Esophagus muscularis mucosa (tissue), 3 donors: ENCODE data around the gene SQSTM1.

Experiments used
- POLR2A ChIP-seq: fragments of 450-650 bp; IDR thresholded peaks from one replicate; pipeline ENCODE4 v1.6.1; 2017; ENCODE audit warnings: antibody characterized with exemption, moderate library complexity, mild to moderate bottlenecking, low read depth
- TF ChIP-seq, protein P1 (sequence below), 3 experiments: fragments of 200-600 bp in 2 of 3; fragments of 450-650 bp in 1 of 3; sonication (generic) in 2 of 3; IDR thresholded peaks; one replicate each; pipeline ENCODE4 v1.5.1; 2017 to 2019; ENCODE audit warnings: antibody characterized with exemption in 3 of 3, mild to moderate bottlenecking in 2 of 3, moderate library complexity in 1 of 3

GRCh38 chr5:179836225-179837019 is 15.7 kb downstream of the SQSTM1 start:
- TF ChIP-seq POLR2A: no peak
- TF ChIP-seq, protein P1, sequence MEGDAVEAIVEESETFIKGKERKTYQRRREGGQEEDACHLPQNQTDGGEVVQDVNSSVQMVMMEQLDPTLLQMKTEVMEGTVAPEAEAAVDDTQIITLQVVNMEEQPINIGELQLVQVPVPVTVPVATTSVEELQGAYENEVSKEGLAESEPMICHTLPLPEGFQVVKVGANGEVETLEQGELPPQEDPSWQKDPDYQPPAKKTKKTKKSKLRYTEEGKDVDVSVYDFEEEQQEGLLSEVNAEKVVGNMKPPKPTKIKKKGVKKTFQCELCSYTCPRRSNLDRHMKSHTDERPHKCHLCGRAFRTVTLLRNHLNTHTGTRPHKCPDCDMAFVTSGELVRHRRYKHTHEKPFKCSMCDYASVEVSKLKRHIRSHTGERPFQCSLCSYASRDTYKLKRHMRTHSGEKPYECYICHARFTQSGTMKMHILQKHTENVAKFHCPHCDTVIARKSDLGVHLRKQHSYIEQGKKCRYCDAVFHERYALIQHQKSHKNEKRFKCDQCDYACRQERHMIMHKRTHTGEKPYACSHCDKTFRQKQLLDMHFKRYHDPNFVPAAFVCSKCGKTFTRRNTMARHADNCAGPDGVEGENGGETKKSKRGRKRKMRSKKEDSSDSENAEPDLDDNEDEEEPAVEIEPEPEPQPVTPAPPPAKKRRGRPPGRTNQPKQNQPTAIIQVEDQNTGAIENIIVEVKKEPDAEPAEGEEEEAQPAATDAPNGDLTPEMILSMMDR (IDR thresholded peaks at IDR 0.05): no peak
